Measurements from ENCODE around the gene SPAAR.

The SPAAR gene

GRCh38 chr9:35898337-35898736 lies 11.0 kb upstream of the SPAAR start:
- POLR2A ChIA-PET = no interaction called here
- no peak for TF ChIP-seq CTCF (IDR thresholded peaks at IDR 0.05; ENCODE audit: control extremely low read depth, extremely low read depth, low read depth, missing control alignments)
- CTCF ChIA-PET = interaction anchor here (1.1 to 1.6 kb wide), 4 partner anchors 16 to 202 kb away, joined by 4 to 7 read pairs (median 5); no protein-coding TSS in a partner anchor
- DNase-seq (ENCODE audit: extremely low spot score) = no peak

GRCh38 chr9:35899021-35899420 lies 10.3 kb upstream of the SPAAR start:
- no peak for TF ChIP-seq CTCF (IDR thresholded peaks at IDR 0.05; ENCODE audit: control extremely low read depth, extremely low read depth, low read depth, missing control alignments)
- POLR2A ChIA-PET = no interaction called here
- DNase-seq (ENCODE audit: extremely low spot score) = no peak
- CTCF ChIA-PET = interaction anchor here (1.1 to 1.6 kb wide), 4 partner anchors 17 to 203 kb away, joined by 4 to 7 read pairs (median 5); no protein-coding TSS in a partner anchor

GRCh38 chr9:35903049-35903448 lies 6.2 kb upstream of the SPAAR start:
- ChIA-PET POLR2A (no interaction called here), CTCF (interaction anchor here (0.6 to 3.2 kb wide), 34 partner anchors 8 to 426 kb away, joined by 3 to 22 read pairs (median 4); no protein-coding TSS in a partner anchor)
- peak; percentile 74 for TF ChIP-seq CTCF (IDR thresholded peaks at IDR 0.05; ENCODE audit: control extremely low read depth, extremely low read depth, low read depth, missing control alignments)
- peak; percentile 74 for DNase-seq (ENCODE audit: extremely low spot score)

- no peak for DNase-seq (ENCODE audit: extremely low spot score)
- ChIA-PET POLR2A (no interaction called here), CTCF (interaction anchor here (1.3 to 3.2 kb wide), 7 partner anchors 11 to 119 kb away, joined by 3 to 14 read pairs (median 6); no protein-coding TSS in a partner anchor)
- TF ChIP-seq CTCF (IDR thresholded peaks at IDR 0.05; ENCODE audit: control extremely low read depth, extremely low read depth, low read depth, missing control alignments) = no peak
Observed at GRCh38 chr9:35904338-35904737, 5.0 kb upstream of the SPAAR start.

GRCh38 chr9:35905051-35905781 lies 4.1 kb upstream of the SPAAR start:
- POLR2A ChIA-PET = no interaction called here
- no peak for TF ChIP-seq CTCF (IDR thresholded peaks at IDR 0.05; ENCODE audit: control extremely low read depth, extremely low read depth, low read depth, missing control alignments)
- CTCF ChIA-PET = interaction anchor here (1.1 to 3.2 kb wide), 7 partner anchors 10 to 118 kb away, joined by 3 to 14 read pairs (median 4); no protein-coding TSS in a partner anchor
- no peak for DNase-seq (ENCODE audit: extremely low spot score)

GRCh38 chr9:35905912-35906679 lies 3.2 kb upstream of the SPAAR start, which contains the start of gene HRCT1:
Gene HRCT1 (plus strand): TSS chr9:35906202. CDS start chr9:35906288, 86 bp downstream.
- ChIA-PET POLR2A (no interaction called here), CTCF (interaction anchor here (1.1 to 3.0 kb wide), 5 partner anchors 24 to 117 kb away, joined by 3 to 14 read pairs (median 4); no protein-coding TSS in a partner anchor)
- no peak for TF ChIP-seq CTCF (IDR thresholded peaks at IDR 0.05; ENCODE audit: control extremely low read depth, extremely low read depth, low read depth, missing control alignments)
- no peak for DNase-seq (ENCODE audit: extremely low spot score)

All from GM10248 (cell line).